WI38 (cell line): ENCODE data around the gene BMPR1B.
"Not testable (repeated sequence)": the region's sequence is repeated elsewhere in the genome, so short reads cannot be mapped to it uniquely, and the experiment has no call there.

Experiments
- H3K4me3 ChIP-seq: 2 replicates; pipeline ENCODE4 v1.5.1; 2011; ENCODE audit warnings: low read depth, mild to moderate bottlenecking, control low read depth, low read length
- TF ChIP-seq, protein P1 (sequence below): IDR thresholded peaks from 2 replicates; pipeline ENCODE4 v1.5.1; 2012; ENCODE audit warnings: low read depth, mild to moderate bottlenecking, control low read depth, low read length

Gene BMPR1B

DNA sequence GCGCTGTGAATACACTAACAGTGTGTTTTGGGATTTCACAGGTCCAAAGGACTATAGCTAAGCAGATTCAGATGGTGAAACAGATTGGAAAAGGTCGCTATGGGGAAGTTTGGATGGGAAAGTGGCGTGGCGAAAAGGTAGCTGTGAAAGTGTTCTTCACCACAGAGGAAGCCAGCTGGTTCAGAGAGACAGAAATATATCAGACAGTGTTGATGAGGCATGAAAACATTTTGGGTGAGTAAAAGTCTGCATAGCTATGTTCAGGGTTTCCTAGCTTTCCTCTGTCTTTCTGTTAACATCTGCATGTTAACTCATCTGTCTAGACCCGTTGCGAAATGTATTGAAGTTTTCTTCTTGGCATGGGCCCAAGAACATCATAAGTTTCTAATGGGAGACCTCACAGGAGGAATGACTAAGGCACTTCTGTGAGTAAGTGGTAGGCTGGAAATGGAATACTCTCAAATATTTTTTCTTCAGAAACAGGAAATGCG lies 372.1 kb downstream of the BMPR1B start:
- TF ChIP-seq, protein P1, sequence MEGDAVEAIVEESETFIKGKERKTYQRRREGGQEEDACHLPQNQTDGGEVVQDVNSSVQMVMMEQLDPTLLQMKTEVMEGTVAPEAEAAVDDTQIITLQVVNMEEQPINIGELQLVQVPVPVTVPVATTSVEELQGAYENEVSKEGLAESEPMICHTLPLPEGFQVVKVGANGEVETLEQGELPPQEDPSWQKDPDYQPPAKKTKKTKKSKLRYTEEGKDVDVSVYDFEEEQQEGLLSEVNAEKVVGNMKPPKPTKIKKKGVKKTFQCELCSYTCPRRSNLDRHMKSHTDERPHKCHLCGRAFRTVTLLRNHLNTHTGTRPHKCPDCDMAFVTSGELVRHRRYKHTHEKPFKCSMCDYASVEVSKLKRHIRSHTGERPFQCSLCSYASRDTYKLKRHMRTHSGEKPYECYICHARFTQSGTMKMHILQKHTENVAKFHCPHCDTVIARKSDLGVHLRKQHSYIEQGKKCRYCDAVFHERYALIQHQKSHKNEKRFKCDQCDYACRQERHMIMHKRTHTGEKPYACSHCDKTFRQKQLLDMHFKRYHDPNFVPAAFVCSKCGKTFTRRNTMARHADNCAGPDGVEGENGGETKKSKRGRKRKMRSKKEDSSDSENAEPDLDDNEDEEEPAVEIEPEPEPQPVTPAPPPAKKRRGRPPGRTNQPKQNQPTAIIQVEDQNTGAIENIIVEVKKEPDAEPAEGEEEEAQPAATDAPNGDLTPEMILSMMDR: no peak
- peak overlapping the region; percentile 20; the same call in 1 of the 2 replicates for H3K4me3 ChIP-seq

DNA sequence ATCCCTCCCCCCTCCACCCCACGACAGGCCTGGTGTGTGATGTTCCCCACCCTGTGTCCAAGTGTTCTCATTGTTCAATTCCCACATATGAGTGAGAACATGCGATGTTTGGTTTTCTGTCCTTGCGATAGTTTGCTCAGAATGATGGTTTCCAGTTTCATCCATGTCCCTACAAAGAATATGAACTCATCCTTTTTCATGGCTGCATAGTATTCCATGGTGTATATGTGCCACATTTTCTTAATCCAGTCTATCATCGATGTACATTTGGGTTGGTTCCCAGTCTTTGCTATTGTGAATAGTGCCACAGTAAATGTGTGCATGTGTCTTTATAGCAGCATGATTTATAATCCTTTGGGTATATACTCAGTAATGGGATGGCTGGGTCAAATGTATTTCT lies 376.3 kb downstream of the BMPR1B start:
- H3K4me3 ChIP-seq: not testable (repeated sequence)

DNA sequence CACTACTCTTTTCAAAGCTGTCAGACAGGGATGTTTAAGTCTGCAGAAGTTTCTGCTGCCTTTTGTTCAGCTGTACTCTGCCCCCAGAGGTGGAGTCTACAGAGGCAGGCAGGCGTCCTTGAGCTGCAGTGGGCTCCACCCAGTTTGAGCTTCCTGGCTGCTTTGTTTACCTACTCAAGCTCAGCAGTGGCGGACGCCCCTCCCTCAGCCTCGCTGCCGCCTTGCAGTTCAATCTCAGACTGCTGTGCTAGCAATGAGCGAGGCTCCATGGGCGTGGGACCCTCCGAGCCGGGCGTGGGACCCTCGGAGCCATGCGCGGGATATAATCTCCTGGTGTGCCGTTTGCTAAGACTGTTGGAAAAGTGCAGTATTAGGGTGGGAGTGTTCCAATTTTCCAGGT lies 381.7 kb downstream of the BMPR1B start:
- not testable (repeated sequence) for H3K4me3 ChIP-seq

DNA sequence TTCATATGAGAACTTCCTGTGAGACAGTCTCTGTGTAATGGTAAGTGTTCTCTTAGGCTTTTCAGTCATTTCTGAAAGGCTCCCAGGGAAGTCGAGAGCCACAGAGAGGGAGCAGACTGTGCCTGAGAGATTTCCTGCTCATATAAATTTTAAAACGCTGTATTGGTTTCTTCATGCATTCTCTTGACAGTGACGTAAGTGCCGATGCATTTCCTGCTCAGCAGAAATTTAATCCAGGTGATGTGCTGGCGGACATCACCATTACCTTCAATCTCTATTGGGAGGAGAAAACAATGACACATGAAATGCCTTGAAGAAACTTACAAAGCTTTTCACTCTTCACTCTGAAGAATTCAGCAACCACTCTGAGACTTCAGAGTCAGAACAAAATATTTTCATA lies 383.6 kb downstream of the BMPR1B start:
- no peak overlapping the region for H3K4me3 ChIP-seq
- TF ChIP-seq, protein P1: no peak

DNA sequence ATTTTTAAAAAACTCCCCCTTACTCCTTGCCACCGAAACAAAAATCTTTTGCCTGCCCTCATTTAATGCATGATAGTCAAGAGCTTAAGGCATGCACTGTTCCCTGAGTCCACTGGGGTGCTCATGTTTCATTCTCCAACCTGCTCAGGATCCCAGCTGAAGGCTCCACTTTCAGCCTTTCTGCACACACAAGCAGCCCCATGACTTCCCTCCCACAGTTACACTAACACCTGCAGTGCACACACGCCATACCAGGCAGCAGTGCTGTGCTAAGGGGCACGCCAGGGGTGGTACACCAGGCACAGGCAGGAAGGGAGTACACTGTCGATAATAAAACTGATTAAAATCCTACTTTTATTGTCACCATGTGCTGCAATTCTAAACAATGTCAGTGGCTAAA lies 385.2 kb downstream of the BMPR1B start:
- TF ChIP-seq, protein P1: no peak
- no peak overlapping the region for H3K4me3 ChIP-seq

DNA sequence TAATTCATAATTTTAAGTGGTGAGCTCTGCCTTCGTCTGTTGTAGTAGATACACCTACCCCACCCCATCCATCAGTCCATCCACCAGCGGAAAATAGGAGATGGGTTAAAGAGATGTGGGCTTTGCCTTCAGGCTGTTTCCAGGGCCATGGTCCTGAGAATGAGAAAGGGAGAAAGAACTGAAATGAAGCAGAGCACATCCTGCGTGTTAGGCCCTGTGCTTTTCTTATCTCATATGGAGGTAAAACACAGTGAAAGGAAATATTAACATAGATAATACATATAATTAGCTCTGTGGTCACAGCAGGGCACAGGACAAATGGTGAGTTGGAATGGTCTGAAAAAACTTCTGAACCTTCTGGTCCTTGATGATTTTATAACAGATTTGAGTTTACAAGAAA lies 393.5 kb downstream of the BMPR1B start:
- no peak overlapping the region for H3K4me3 ChIP-seq
- TF ChIP-seq, protein P1: no peak

DNA sequence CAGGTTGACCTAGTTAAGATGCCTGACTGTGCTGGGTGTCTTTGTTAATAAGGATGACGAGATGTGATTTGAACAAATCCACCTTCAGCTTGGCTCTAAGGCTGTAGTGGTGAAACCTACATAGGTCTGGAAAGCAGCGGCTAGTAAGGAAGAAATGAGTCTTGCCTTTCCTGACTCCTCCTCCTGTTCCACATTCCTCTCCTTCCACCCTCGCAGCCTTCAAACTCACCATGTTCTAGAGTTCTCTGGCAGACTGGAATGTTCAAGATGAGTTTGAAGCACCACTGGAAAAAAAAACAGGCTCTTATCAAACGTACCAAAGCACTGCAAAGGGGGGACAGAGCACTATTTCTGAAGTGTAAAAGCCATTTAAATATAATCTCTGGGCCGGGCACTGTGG lies 395.4 kb downstream of the BMPR1B start:
- TF ChIP-seq, protein P1: no peak
- no peak overlapping the region for H3K4me3 ChIP-seq

DNA sequence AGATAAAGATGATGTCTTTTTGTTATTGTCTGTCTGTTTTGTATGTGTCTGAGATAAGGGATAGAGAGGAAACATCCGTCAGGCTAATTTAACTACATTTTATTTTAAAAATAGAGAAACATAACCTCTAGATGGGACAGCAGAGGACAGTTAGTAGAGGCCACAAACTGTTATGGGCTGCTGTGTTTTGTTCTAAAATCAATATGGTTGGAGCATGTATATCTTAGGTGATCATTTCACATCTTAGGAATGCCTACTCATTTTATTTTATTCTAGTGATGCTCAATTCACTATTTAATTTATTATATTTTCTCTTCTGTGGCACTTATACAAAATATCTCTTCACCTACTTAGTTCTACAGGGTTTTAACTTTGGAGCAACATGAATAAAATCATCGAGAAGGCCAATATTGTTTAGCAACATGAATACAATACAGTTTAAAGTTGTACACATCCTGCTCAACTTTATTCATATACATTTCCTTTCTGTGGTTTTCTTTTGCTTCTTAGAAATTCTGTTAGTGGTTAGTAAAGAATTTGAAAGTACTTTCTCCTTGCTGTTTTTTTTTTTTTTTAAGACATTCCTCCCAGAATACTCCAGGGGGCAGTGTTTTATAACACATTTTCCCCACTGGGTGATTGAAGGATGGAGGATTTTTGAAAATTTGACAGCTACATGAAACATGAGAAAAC lies 398.1 kb downstream of the BMPR1B start:
- TF ChIP-seq, protein P1: peak; percentile 46; the same call in 1 of the 2 replicates
- H3K4me3 ChIP-seq: no peak overlapping the region
